Measurements from ENCODE around the gene ACSS3.
"Not testable (repeated sequence)": the region's sequence is repeated elsewhere in the genome, so short reads cannot be mapped to it uniquely, and the experiment has no call there.

The ACSS3 gene

DNA sequence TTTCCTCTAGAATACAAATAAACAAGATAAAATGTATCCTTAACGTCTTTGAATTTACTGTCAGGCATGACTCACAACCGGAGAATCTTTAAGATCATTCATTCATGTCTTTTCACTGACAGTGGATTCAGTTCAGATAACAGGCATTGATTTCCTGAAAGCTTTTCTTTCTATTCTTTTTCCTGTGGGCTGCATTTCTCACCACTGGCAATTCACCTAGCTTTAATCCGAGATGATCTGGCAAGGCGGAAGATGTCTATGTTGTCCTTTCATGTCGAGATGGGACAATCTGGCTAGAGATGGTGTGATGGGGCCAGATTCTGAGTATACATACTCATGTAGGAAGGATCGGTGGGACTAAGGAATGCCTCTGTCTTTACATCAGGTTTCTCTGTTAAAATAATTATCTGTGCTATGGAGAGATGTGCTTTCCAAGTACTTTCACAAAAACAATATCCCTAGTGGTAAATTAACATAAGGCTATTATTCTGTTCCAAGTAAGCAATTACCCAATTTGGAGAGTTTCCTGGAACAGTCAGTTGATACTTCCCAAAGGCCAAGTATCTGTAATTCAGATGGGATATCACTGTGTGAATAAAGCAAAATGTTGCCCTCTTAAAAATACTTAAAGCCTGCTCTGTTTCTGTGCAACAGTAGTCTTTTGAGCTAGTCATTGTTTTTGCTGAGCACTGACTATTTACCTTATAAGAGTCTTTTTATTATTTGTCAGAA lies 17.8 kb downstream of the ACSS3 start:
- Histone ChIP-seq H3K4me3 (ENCODE audit: low read depth, low read length) (no peak overlapping the region), H3K36me3 (ENCODE audit: control insufficient read depth, insufficient read depth, low read length) (no peaks in the 10 kb centered on the region), H3K9ac (ENCODE audit: low read depth, low read length) (no peak overlapping the region), H3K27ac (ENCODE audit: low read depth, low read length) (peak overlapping the region; percentile 53), H3K4me1 (ENCODE audit: control insufficient read depth, insufficient read depth, low read length) (peaks cover 19% of the 10 kb centered on the region; the same call in 1 of the 2 replicates), H3K9me3 (ENCODE audit: control insufficient read depth, insufficient read depth, low read length) (no peaks in the 10 kb centered on the region), H3K27me3 (ENCODE audit: control insufficient read depth, insufficient read depth, low read length) (no peaks in the 10 kb centered on the region)

DNA sequence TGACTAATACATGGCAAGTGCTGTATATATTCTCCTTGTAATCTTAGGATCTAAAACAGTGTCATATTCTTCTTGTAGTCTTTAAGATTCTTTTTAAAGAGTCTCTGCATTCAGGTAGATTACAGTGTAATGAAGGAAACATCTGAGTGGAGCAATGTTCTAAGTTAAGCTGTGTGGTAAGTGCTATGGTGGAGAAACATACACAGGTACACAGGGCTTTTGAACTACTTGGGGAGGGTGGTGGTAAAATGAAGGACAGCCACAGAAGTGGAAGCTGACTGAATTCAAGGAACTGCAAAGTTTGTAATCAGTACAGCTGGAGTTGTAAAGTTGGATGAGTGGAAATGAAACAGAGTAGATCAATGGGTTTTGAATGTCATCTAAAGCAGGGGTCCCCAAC lies 27.8 kb downstream of the ACSS3 start:
- Histone ChIP-seq H3K36me3 (ENCODE audit: control insufficient read depth, insufficient read depth, low read length) (peaks cover 9% of the 10 kb centered on the region), H3K27ac (ENCODE audit: low read depth, low read length) (no peak overlapping the region), H3K4me3 (ENCODE audit: low read depth, low read length) (no peak overlapping the region), H3K27me3 (ENCODE audit: control insufficient read depth, insufficient read depth, low read length) (no peaks in the 10 kb centered on the region), H3K9ac (ENCODE audit: low read depth, low read length) (no peak overlapping the region), H3K9me3 (ENCODE audit: control insufficient read depth, insufficient read depth, low read length) (no peaks in the 10 kb centered on the region), H3K4me1 (ENCODE audit: control insufficient read depth, insufficient read depth, low read length) (peaks cover 8% of the 10 kb centered on the region)

DNA sequence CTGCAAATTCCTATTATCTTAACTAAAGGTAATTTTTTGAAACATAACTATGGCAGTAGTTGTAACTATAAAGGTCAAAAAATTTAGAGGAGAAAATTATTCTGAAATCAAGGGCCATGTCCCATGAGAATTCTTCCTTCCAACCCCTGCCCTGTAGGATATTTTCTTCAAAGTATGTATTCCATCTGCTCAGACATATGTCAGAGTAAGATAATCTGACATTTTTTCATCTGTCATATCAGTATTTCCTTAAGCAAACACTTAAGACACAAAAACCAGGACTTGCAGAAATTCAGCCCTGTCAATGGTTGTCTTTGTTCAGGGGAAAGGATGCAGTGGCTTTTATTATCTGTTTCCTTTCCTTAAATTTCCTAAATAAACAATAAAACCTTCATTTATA lies 36.3 kb downstream of the ACSS3 start:
- peaks cover 11% of the 10 kb centered on the region for H3K36me3 ChIP-seq (ENCODE audit: control insufficient read depth, insufficient read depth, low read length)
- no peaks in the 10 kb centered on the region for H3K9me3 ChIP-seq (ENCODE audit: control insufficient read depth, insufficient read depth, low read length)
- H3K4me3 ChIP-seq (ENCODE audit: low read depth, low read length): no peak overlapping the region
- H3K27ac ChIP-seq (ENCODE audit: low read depth, low read length): no peak overlapping the region
- no peak overlapping the region for H3K9ac ChIP-seq (ENCODE audit: low read depth, low read length)
- H3K4me1 ChIP-seq (ENCODE audit: control insufficient read depth, insufficient read depth, low read length): 0 out of 2 replicates have a peak, but pooled peaks cover 3% of the 10 kb centered on the region
- no peaks in the 10 kb centered on the region for H3K27me3 ChIP-seq (ENCODE audit: control insufficient read depth, insufficient read depth, low read length)

- H3K4me1 ChIP-seq (ENCODE audit: control insufficient read depth, insufficient read depth, low read length); H3K4me3 ChIP-seq (ENCODE audit: low read depth, low read length); H3K9me3 ChIP-seq (ENCODE audit: control insufficient read depth, insufficient read depth, low read length); H3K27ac ChIP-seq (ENCODE audit: low read depth, low read length); H3K36me3 ChIP-seq (ENCODE audit: control insufficient read depth, insufficient read depth, low read length); H3K27me3 ChIP-seq (ENCODE audit: control insufficient read depth, insufficient read depth, low read length); H3K9ac ChIP-seq (ENCODE audit: low read depth, low read length): not testable (repeated sequence)
These were observed 41.2 kb downstream of the ACSS3 start for GRCh38 chr12:81119069-81119468.

- Histone ChIP-seq H3K27ac (ENCODE audit: low read depth, low read length) (no peak overlapping the region), H3K9me3 (ENCODE audit: control insufficient read depth, insufficient read depth, low read length) (no peaks in the 10 kb centered on the region), H3K36me3 (ENCODE audit: control insufficient read depth, insufficient read depth, low read length) (0 out of 2 replicates have a peak, but pooled peaks cover 3% of the 10 kb centered on the region), H3K4me1 (ENCODE audit: control insufficient read depth, insufficient read depth, low read length) (no peaks in the 10 kb centered on the region), H3K4me3 (ENCODE audit: low read depth, low read length) (no peak overlapping the region), H3K27me3 (ENCODE audit: control insufficient read depth, insufficient read depth, low read length) (no peaks in the 10 kb centered on the region), H3K9ac (ENCODE audit: low read depth, low read length) (no peak overlapping the region)
These were observed 43.1 kb downstream of the ACSS3 start for GRCh38 chr12:81120961-81121360.

DNA sequence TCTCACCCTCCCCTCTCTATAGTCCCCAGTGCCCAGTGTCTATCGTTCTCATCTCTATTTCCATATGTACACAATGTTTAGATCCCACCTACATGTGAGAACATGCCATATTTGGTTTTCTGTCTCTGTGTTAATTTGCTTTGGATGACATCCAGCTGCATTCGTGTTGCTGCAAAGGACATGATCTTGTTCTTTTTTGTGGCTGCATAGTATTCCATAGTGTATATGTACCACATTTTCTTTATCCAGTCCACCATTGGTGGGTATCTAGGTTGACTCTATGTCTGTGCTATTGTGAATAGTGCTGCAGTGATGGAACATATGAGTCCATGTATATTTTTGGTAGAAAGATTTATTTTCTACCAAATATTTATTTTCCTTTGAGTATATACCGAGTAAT lies 45.7 kb downstream of the ACSS3 start:
- H3K9me3 ChIP-seq (ENCODE audit: control insufficient read depth, insufficient read depth, low read length): no peaks in the 10 kb centered on the region
- no peaks in the 10 kb centered on the region for H3K4me1 ChIP-seq (ENCODE audit: control insufficient read depth, insufficient read depth, low read length)
- no peak overlapping the region for H3K4me3 ChIP-seq (ENCODE audit: low read depth, low read length)
- H3K27me3 ChIP-seq (ENCODE audit: control insufficient read depth, insufficient read depth, low read length): no peaks in the 10 kb centered on the region
- no peak overlapping the region for H3K9ac ChIP-seq (ENCODE audit: low read depth, low read length)
- H3K36me3 ChIP-seq (ENCODE audit: control insufficient read depth, insufficient read depth, low read length): no peaks in the 10 kb centered on the region
- H3K27ac ChIP-seq (ENCODE audit: low read depth, low read length): no peak overlapping the region

- Histone ChIP-seq H3K36me3 (ENCODE audit: control insufficient read depth, insufficient read depth, low read length) (no peaks in the 10 kb centered on the region), H3K9ac (ENCODE audit: low read depth, low read length) (no peak overlapping the region), H3K4me1 (ENCODE audit: control insufficient read depth, insufficient read depth, low read length) (no peaks in the 10 kb centered on the region), H3K27me3 (ENCODE audit: control insufficient read depth, insufficient read depth, low read length) (no peaks in the 10 kb centered on the region), H3K4me3 (ENCODE audit: low read depth, low read length) (no peak overlapping the region), H3K9me3 (ENCODE audit: control insufficient read depth, insufficient read depth, low read length) (no peaks in the 10 kb centered on the region), H3K27ac (ENCODE audit: low read depth, low read length) (no peak overlapping the region)
These were observed 47.8 kb downstream of the ACSS3 start for GRCh38 chr12:81125691-81126090.

- Histone ChIP-seq H3K36me3 (ENCODE audit: control insufficient read depth, insufficient read depth, low read length) (no peaks in the 10 kb centered on the region), H3K4me3 (ENCODE audit: low read depth, low read length) (no peak overlapping the region), H3K9ac (ENCODE audit: low read depth, low read length) (no peak overlapping the region), H3K27ac (ENCODE audit: low read depth, low read length) (no peak overlapping the region), H3K27me3 (ENCODE audit: control insufficient read depth, insufficient read depth, low read length) (no peaks in the 10 kb centered on the region), H3K4me1 (ENCODE audit: control insufficient read depth, insufficient read depth, low read length) (no peaks in the 10 kb centered on the region), H3K9me3 (ENCODE audit: control insufficient read depth, insufficient read depth, low read length) (no peaks in the 10 kb centered on the region)
These were observed 51.2 kb downstream of the ACSS3 start for GRCh38 chr12:81128930-81129554.

- Histone ChIP-seq H3K9me3 (ENCODE audit: control insufficient read depth, insufficient read depth, low read length) (no peaks in the 10 kb centered on the region), H3K27ac (ENCODE audit: low read depth, low read length) (no peak overlapping the region), H3K4me1 (ENCODE audit: control insufficient read depth, insufficient read depth, low read length) (peaks cover 6% of the 10 kb centered on the region)
These were observed 58.6 kb downstream of the ACSS3 start for GRCh38 chr12:81136519-81136918.

DNA sequence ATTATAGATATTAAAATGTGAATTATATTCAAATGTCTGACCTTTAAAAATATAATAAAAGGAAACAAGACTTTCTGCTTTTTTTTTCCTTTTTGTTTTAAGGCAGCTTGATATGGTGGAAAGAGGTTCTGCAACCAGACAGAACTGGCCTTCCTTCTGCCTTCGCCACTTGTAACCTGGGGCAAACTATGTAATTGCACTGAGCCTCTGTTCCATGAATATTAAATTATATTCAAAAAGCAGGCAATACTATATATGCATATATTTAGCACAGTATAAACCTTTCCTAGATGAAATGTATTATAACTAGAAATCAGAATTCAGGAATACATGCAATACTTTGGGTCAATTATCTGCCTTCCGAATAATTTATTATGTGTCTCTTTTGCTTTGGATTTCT lies 59.9 kb downstream of the ACSS3 start:
- H3K9me3 ChIP-seq (ENCODE audit: control insufficient read depth, insufficient read depth, low read length): no peaks in the 10 kb centered on the region
- H3K9ac ChIP-seq (ENCODE audit: low read depth, low read length): no peak overlapping the region
- H3K27me3 ChIP-seq (ENCODE audit: control insufficient read depth, insufficient read depth, low read length): no peaks in the 10 kb centered on the region
- H3K27ac ChIP-seq (ENCODE audit: low read depth, low read length): no peak overlapping the region
- H3K36me3 ChIP-seq (ENCODE audit: control insufficient read depth, insufficient read depth, low read length): no peaks in the 10 kb centered on the region
- peaks cover 6% of the 10 kb centered on the region for H3K4me1 ChIP-seq (ENCODE audit: control insufficient read depth, insufficient read depth, low read length)
- no peak overlapping the region for H3K4me3 ChIP-seq (ENCODE audit: low read depth, low read length)

More at GRCh38 chr12:81136519-81136918, 58.6 kb downstream of the ACSS3 start:
- Histone ChIP-seq H3K27me3 (ENCODE audit: control insufficient read depth, insufficient read depth, low read length) (no peaks in the 10 kb centered on the region), H3K36me3 (ENCODE audit: control insufficient read depth, insufficient read depth, low read length) (no peaks in the 10 kb centered on the region), H3K9ac (ENCODE audit: low read depth, low read length) (no peak overlapping the region), H3K4me3 (ENCODE audit: low read depth, low read length) (no peak overlapping the region)

- peaks cover 6% of the 10 kb centered on the region for H3K4me1 ChIP-seq (ENCODE audit: control insufficient read depth, insufficient read depth, low read length)
- H3K36me3 ChIP-seq (ENCODE audit: control insufficient read depth, insufficient read depth, low read length): peaks cover 1% of the 10 kb centered on the region; the same call in 1 of the 2 replicates
- H3K9me3 ChIP-seq (ENCODE audit: control insufficient read depth, insufficient read depth, low read length): no peaks in the 10 kb centered on the region
- H3K9ac ChIP-seq (ENCODE audit: low read depth, low read length): no peak overlapping the region
- no peak overlapping the region for H3K4me3 ChIP-seq (ENCODE audit: low read depth, low read length)
- H3K27me3 ChIP-seq (ENCODE audit: control insufficient read depth, insufficient read depth, low read length): no peaks in the 10 kb centered on the region
- H3K27ac ChIP-seq (ENCODE audit: low read depth, low read length): peak overlapping the region; percentile 9
These were observed 63.3 kb downstream of the ACSS3 start for GRCh38 chr12:81141217-81141616.

Measured in HUES48 (cell line).